H1 (cell line): Measurements from ENCODE around the gene FAM240A. TPM values are rescaled to one million over a fixed set of nuclear protein-coding genes. Genes with fewer than 3 reads are reported as not detected.

ENCODE experiments used
- ASH2L ChIP-seq: fragments of 200-600, 300-600 bp; sonication (generic); IDR thresholded peaks from one replicate; pipeline ENCODE4 v1.7.1; 2017; ENCODE audit warnings: low read length
- BACH1 ChIP-seq: IDR thresholded peaks from 2 replicates; pipeline ENCODE4 v1.6.1; 2012; ENCODE audit warnings: low read length, improper control_type of control experiment
- BRCA1 ChIP-seq: IDR thresholded peaks from 2 replicates; pipeline ENCODE4 v1.6.1; 2012; ENCODE audit warnings: low read depth, low read length, improper control_type of control experiment
- CEBPB ChIP-seq: IDR thresholded peaks from 2 replicates; pipeline ENCODE4 v1.6.1; 2012; ENCODE audit warnings: low read depth, low read length
- CHD1 ChIP-seq: IDR thresholded peaks from 2 replicates; pipeline ENCODE4 v1.6.1; 2012; ENCODE audit warnings: low read depth, low read length, improper control_type of control experiment
- CHD2 ChIP-seq: IDR thresholded peaks from 2 replicates; pipeline ENCODE4 v1.6.1; 2012; ENCODE audit warnings: low read length, improper control_type of control experiment
- CREB1 ChIP-seq: IDR thresholded peaks from 2 replicates; pipeline ENCODE4 v1.6.1; 2012; ENCODE audit warnings: inconsistent platforms
- CTBP2 ChIP-seq: IDR thresholded peaks from 2 replicates; pipeline ENCODE4 v1.7.0; 2011; ENCODE audit warnings: borderline replicate concordance, mild to moderate bottlenecking, moderate library complexity, mixed read lengths, low read length; ENCODE audit not compliant: insufficient read depth, insufficient read length
- E2F6 ChIP-seq: IDR thresholded peaks from 2 replicates; pipeline ENCODE4 v1.6.1; 2012; ENCODE audit warnings: inconsistent platforms
- FOSL1 ChIP-seq: IDR thresholded peaks from 2 replicates; pipeline ENCODE4 v1.6.1; 2011; ENCODE audit warnings: mild to moderate bottlenecking, low read depth, low read length, moderate library complexity; ENCODE audit not compliant: insufficient read depth
- GABPA ChIP-seq: IDR thresholded peaks from 2 replicates; pipeline ENCODE4 v1.6.1; 2011; ENCODE audit warnings: mild to moderate bottlenecking, low read length, moderate library complexity, borderline replicate concordance; ENCODE audit not compliant: insufficient read depth
- GTF2F1 ChIP-seq: IDR thresholded peaks from 2 replicates; pipeline ENCODE4 v1.6.1; 2012; ENCODE audit warnings: low read depth, low read length, improper control_type of control experiment, borderline replicate concordance
- HDAC2 ChIP-seq, 2 experiments: fragments of 300-600 bp in 1 of 2; sonication (generic) in 1 of 2; IDR thresholded peaks; 2 replicates each; pipeline ENCODE4 v1.6.1; 2011 to 2012; ENCODE audit warnings: low read depth in 2 of 2, low read length in 2 of 2, mild to moderate bottlenecking in 2 of 2, moderate library complexity in 2 of 2, borderline replicate concordance in 1 of 2, inconsistent platforms in 1 of 2
- KDM1A ChIP-seq: fragments of 200-600, 300-600 bp; sonication (generic); IDR thresholded peaks from 2 replicates; pipeline ENCODE4 v1.7.1; 2016; ENCODE audit warnings: mild to moderate bottlenecking, low read length, borderline replicate concordance
- MAFK ChIP-seq: IDR thresholded peaks from 2 replicates; pipeline ENCODE4 v1.6.1; 2012; ENCODE audit warnings: low read depth, mild to moderate bottlenecking, improper control_type of control experiment, low read length
- MAX ChIP-seq: IDR thresholded peaks from 2 replicates; pipeline ENCODE4 v1.6.1; 2012; ENCODE audit warnings: inconsistent platforms
- NANOG ChIP-seq: IDR thresholded peaks from 2 replicates; pipeline ENCODE4 v1.6.1; 2011; ENCODE audit warnings: low read length, low read depth, mild to moderate bottlenecking, inconsistent platforms; ENCODE audit not compliant: insufficient read depth, poor library complexity, severe bottlenecking
- PHF8 ChIP-seq: fragments of 200-600 bp; sonication (generic); conservative IDR thresholded peaks from 2 replicates; pipeline ENCODE4 v1.7.1; 2012; ENCODE audit warnings: low read depth, mild to moderate bottlenecking, inconsistent platforms, low read length, moderate library complexity
- POLR2A ChIP-seq, 2 experiments: IDR thresholded peaks; 1 replicate in 1 of 2; 2 replicates in 1 of 2; pipeline ENCODE4 v1.6.1; 2011; ENCODE audit warnings: low read depth in 2 of 2, low read length in 2 of 2, mild to moderate bottlenecking in 2 of 2; ENCODE audit errors: control extremely low read depth in 1 of 2
- POU5F1 ChIP-seq: IDR thresholded peaks from 2 replicates; pipeline ENCODE4 v1.6.1; 2011; ENCODE audit warnings: low read depth, mild to moderate bottlenecking, low read length, moderate library complexity
- RBBP5 ChIP-seq: IDR thresholded peaks from 2 replicates; pipeline ENCODE4 v1.7.1; 2012; ENCODE audit warnings: low read depth, mild to moderate bottlenecking, inconsistent platforms, low read length, moderate library complexity, borderline replicate concordance
- SAP30 ChIP-seq: fragments of 300-600 bp; sonication (generic); IDR thresholded peaks from 2 replicates; pipeline ENCODE4 v1.7.1; 2012; ENCODE audit warnings: low read length, moderate library complexity, mild to moderate bottlenecking, inconsistent platforms; ENCODE audit not compliant: insufficient read depth, insufficient replicate concordance
- SUZ12 ChIP-seq: fragments of 200-600 bp; sonication (generic); IDR thresholded peaks from 2 replicates; pipeline ENCODE4 v1.6.1; 2012; ENCODE audit warnings: mild to moderate bottlenecking, inconsistent platforms, low read length, moderate library complexity, mixed read lengths
- TAF7 ChIP-seq: optimal IDR thresholded peaks from 2 replicates; pipeline ENCODE3; 2011; ENCODE audit warnings: low read depth, mild to moderate bottlenecking, inconsistent platforms, low read length, moderate library complexity, borderline replicate concordance
- TCF12 ChIP-seq: IDR thresholded peaks from 2 replicates; pipeline ENCODE4 v1.6.1; 2011; ENCODE audit warnings: low read depth, mild to moderate bottlenecking, low read length
- polyA plus RNA-seq, 7 experiments: library from polyadenylated mRNA; depleted of rRNA in 3 of 7; stranded (reverse) in 5 of 7; unstranded in 2 of 7; fragments of >200 nt in 5 of 7; fragments of 200-250 nt in 2 of 7; gene quantifications; 1 replicate in 5 of 7; 2 replicates in 1 of 7; 4 replicates in 1 of 7; pipeline versions ENCODE4 v1.2.1 to v1.2.3, GENCODE V29; 2011 to 2013; ENCODE audit warnings: missing spikeins in 2 of 7, mixed read lengths in 2 of 7
- total RNA-seq: library from RNA; stranded (reverse); fragmentation: NEBNext Ultra II Directional; extraction: Animal tissue kit (Norgen Biotek cat#: 25700); gene quantifications from 2 replicates; pipeline ENCODE4 v1.2.1, GENCODE V29; 2021

Gene FAM240A
- total and polyA plus RNA-seq, 2 of the 8 experiments (the other 6 are each of a cell fraction or from before 2014, with no cell fraction given) = 0.08 TPM; not detected in 1

GRCh38 chr3:46566040-46566641 is 46.2 kb upstream of the FAM240A start, which contains the start of gene LRRC2 (continued):
- TF ChIP-seq E2F6 = no peak
- no peak for TF ChIP-seq TAF7
- TF ChIP-seq POU5F1 = no peak
- no peak for TF ChIP-seq BRCA1
- no peak for TF ChIP-seq MAFK
- TF ChIP-seq CREB1 = no peak
- no peak for TF ChIP-seq RBBP5
- TF ChIP-seq TCF12 = no peak
- no peak for TF ChIP-seq BACH1
- peak; percentile 78 for TF ChIP-seq ASH2L
- no peak for TF ChIP-seq GTF2F1
- no peak for TF ChIP-seq NANOG
- no peak for TF ChIP-seq CTBP2
- 0 out of 2 replicates have a peak, but pooled peaks have one; percentile 12 for TF ChIP-seq PHF8
- no peak for TF ChIP-seq POLR2A (IDR thresholded peaks at IDR 0.05; ENCODE audit: control extremely low read depth in 1 of 2, low read depth in 2 of 2, low read length in 2 of 2)
- 0 out of 2 replicates have a peak, but pooled peaks have one; percentile 56 for TF ChIP-seq KDM1A
- no peak for TF ChIP-seq GABPA
- TF ChIP-seq FOSL1 = no peak
- TF ChIP-seq CHD1 = no peak
- no peak for TF ChIP-seq CHD2
- no peak for TF ChIP-seq HDAC2 (IDR thresholded peaks at IDR 0.05; ENCODE audit: borderline replicate concordance in 1 of 2, low read depth in 2 of 2, low read length in 2 of 2)
- no peak for TF ChIP-seq SUZ12
- TF ChIP-seq MAX = peak; percentile 37; the same call in 1 of the 2 replicates
- TF ChIP-seq SAP30 = no peak
- TF ChIP-seq CEBPB = no peak
